HEK293T (cell line): ENCODE data around the gene C16orf82.

Experiments used
- CTCF ChIA-PET: fragments of 350-600 bp; formaldehyde crosslinking; extraction: SDS; loops from one replicate; lab custom pipeline; 2021; ENCODE audit warnings: antibody characterized with exemption, inconsistent platforms; lab: Yijun Ruan, JAX
- POLR2A ChIA-PET: fragments of 350-600 bp; formaldehyde crosslinking; extraction: SDS; loops from one replicate; lab custom pipeline; 2020; ENCODE audit warnings: antibody characterized with exemption, inconsistent platforms; lab: Yijun Ruan, JAX
- DNase-seq: peaks from one replicate; pipeline ENCODE4 v3.0.0; 2012; ENCODE audit warnings: mixed read lengths; ENCODE audit errors: extremely low spot score
- ARNT ChIP-seq: fragments of 450-650 bp; IDR thresholded peaks from 2 replicates; pipeline ENCODE4 v1.6.1; 2017; ENCODE audit warnings: mild to moderate bottlenecking
- BHLHE40 ChIP-seq: fragments of 450-650 bp; IDR thresholded peaks from 2 replicates; pipeline ENCODE4 v1.6.1; 2016; ENCODE audit warnings: mild to moderate bottlenecking, moderate library complexity, borderline replicate concordance
- CTBP1 ChIP-seq: fragments of 450-650 bp; IDR thresholded peaks from 2 replicates; pipeline ENCODE4 v1.6.1; 2016; ENCODE audit warnings: borderline replicate concordance
- ELF4 ChIP-seq: fragments of 450-650 bp; IDR thresholded peaks from 2 replicates; pipeline ENCODE4 v1.6.1; 2017; ENCODE audit warnings: antibody characterized with exemption
- FOXA1 ChIP-seq: fragments of 450-650 bp; IDR thresholded peaks from 2 replicates; pipeline ENCODE4 v1.6.1; 2016; ENCODE audit warnings: mild to moderate bottlenecking
- FOXK2 ChIP-seq: fragments of 450-650 bp; IDR thresholded peaks from 2 replicates; pipeline ENCODE4 v1.6.1; 2016; ENCODE audit warnings: mild to moderate bottlenecking
- FOXM1 ChIP-seq: fragments of 450-650 bp; IDR thresholded peaks from 2 replicates; pipeline ENCODE4 v1.6.1; 2017; ENCODE audit warnings: mild to moderate bottlenecking, borderline replicate concordance
- HDGF ChIP-seq: fragments of 450-650 bp; IDR thresholded peaks from 2 replicates; pipeline ENCODE4 v1.6.1; 2017; ENCODE audit warnings: antibody characterized with exemption, borderline replicate concordance
- L3MBTL2 ChIP-seq: fragments of 450-650 bp; conservative IDR thresholded peaks from 2 replicates; pipeline ENCODE4 v1.6.1; 2016; ENCODE audit warnings: mild to moderate bottlenecking
- LEF1 ChIP-seq: fragments of 450-650 bp; IDR thresholded peaks from 2 replicates; pipeline ENCODE4 v1.6.1; 2017; ENCODE audit warnings: mild to moderate bottlenecking, borderline replicate concordance
- NFRKB ChIP-seq: fragments of 450-650 bp; IDR thresholded peaks from 2 replicates; pipeline ENCODE4 v1.6.1; 2016; ENCODE audit warnings: mild to moderate bottlenecking, moderate library complexity
- SP1 ChIP-seq: fragments of 450-650 bp; IDR thresholded peaks from 2 replicates; pipeline ENCODE4 v1.6.1; 2017
- SUZ12 ChIP-seq: fragments of 450-650 bp; IDR thresholded peaks from 2 replicates; pipeline ENCODE4 v1.6.1; 2016; ENCODE audit warnings: mild to moderate bottlenecking
- TARDBP ChIP-seq: fragments of 450-650 bp; IDR thresholded peaks from 2 replicates; pipeline ENCODE4 v1.6.1; 2016
- ZNF384 ChIP-seq: fragments of 450-650 bp; IDR thresholded peaks from 2 replicates; pipeline ENCODE4 v1.6.1; 2016
- TF ChIP-seq, protein P1 (sequence below): fragments of 450-650 bp; IDR thresholded peaks from 2 replicates; pipeline ENCODE4 v1.6.1; 2016

The C16orf82 gene

DNA sequence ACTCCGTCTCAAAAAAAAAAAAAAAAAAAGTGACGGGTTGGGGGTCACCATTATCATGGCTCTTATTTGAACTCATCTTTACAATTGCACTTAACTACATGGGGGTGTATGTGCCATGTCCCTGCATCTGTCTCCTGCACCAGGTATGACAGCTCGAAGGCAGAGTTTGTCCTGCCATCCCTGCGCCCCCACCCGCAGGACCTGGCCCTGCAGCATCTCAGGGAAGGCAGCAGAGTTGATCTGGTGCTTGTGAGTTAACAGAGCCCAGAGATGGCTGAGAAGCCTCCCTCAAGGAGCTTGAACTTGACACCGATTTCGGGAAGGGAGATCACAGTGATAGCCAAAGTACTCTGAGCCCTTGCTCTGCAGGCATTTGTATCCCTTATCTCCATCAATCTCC lies 44.8 kb downstream of the C16orf82 start:
- DNase-seq = no peak

DNA sequence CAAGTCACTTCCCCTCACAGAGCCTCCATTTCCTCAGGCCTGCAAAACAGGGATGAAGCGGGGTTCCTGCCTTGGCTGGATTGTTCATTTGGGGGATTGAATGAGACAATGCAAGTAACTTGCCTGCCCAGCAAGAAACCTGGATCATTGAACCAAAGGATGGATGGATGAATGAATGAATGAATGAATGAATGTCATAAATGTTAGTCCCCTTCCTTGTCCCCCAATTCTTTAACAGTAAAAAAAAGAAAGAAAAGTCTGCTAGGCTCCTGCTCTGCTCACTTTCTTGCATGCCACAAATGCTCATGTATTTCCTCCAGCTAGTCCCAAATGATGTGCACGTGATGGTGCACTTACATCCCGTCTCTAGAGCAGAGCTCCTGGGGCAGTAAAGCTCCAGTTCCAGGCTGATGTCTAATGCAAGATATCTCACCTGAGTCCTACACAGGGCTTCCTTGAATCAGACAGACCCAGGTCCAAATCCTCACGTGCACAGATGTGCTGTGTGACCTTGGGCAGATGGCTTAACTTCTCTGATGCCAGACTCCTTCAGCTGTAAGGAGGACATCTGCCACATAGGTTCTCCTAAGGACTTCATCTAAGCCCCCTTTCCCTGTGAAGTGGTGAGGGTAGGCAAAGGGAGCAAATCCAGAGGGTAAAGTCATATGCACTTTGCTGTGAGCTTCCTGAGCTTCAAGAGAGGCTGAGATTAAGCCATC lies 45.5 kb downstream of the C16orf82 start:
- TF ChIP-seq FOXK2 (no peak), SP1 (no peak), BHLHE40 (no peak), ELF4 (no peak), HDGF (no peak), ZNF384 (no peak), L3MBTL2 (no peak), FOXM1 (no peak), CTBP1 (no peak), LEF1 (no peak), TARDBP (no peak), ARNT (no peak), NFRKB (no peak)
- TF ChIP-seq, protein P1, sequence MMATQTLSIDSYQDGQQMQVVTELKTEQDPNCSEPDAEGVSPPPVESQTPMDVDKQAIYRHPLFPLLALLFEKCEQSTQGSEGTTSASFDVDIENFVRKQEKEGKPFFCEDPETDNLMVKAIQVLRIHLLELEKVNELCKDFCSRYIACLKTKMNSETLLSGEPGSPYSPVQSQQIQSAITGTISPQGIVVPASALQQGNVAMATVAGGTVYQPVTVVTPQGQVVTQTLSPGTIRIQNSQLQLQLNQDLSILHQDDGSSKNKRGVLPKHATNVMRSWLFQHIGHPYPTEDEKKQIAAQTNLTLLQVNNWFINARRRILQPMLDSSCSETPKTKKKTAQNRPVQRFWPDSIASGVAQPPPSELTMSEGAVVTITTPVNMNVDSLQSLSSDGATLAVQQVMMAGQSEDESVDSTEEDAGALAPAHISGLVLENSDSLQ = no peak
- POLR2A ChIA-PET = no interaction called here
- no peak for DNase-seq
- CTCF ChIA-PET = no interaction called here

More for the DNA sequence above, 44.8 kb downstream of the C16orf82 start:
- POLR2A ChIA-PET = no interaction called here
- CTCF ChIA-PET = no interaction called here
- no peak for TF ChIP-seq NFRKB
- TF ChIP-seq FOXA1 = no peak
- no peak for TF ChIP-seq SUZ12
- TF ChIP-seq HDGF = no peak
- no peak for TF ChIP-seq BHLHE40
- no peak for TF ChIP-seq FOXM1
- no peak for TF ChIP-seq TARDBP
- no peak for TF ChIP-seq L3MBTL2
- no peak for TF ChIP-seq SP1
- TF ChIP-seq, protein P1 = no peak
- no peak for TF ChIP-seq ARNT
- no peak for TF ChIP-seq ZNF384
- no peak for TF ChIP-seq LEF1
- no peak for TF ChIP-seq FOXK2
- no peak for TF ChIP-seq ELF4
- no peak for TF ChIP-seq CTBP1

DNA sequence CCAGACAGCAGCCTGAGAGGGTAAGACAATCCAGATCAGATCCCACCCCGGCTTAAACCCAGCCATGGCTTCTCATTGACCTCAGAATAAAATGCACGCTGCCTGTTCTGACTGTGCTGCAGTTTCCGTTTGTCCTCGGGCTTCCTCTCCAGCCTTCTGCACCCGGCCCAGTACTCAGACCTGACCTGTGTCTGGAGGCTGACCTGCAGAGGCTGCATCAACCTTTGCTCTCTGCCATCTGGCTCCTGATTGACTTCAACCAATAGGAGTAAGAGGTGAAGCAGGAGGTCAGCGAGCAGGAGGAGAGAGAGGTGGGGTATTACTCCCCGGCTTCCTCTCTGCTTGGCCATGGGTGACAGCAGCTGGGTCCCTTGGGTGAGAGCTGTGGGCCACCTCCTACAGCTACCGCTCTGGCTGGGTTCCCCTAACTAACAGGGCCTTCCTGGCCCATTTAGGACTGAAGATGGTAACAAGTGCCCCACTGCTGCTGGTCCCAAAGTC lies 46.7 kb downstream of the C16orf82 start:
- ChIA-PET POLR2A (no interaction called here), CTCF (no interaction called here)
- TF ChIP-seq ELF4 (no peak), FOXM1 (no peak), L3MBTL2 (no peak), FOXK2 (no peak), BHLHE40 (no peak), ZNF384 (no peak), SP1 (no peak), CTBP1 (no peak), NFRKB (no peak), HDGF (no peak), FOXA1 (no peak)
- TF ChIP-seq, protein P1 = no peak
- DNase-seq = no peak

DNA sequence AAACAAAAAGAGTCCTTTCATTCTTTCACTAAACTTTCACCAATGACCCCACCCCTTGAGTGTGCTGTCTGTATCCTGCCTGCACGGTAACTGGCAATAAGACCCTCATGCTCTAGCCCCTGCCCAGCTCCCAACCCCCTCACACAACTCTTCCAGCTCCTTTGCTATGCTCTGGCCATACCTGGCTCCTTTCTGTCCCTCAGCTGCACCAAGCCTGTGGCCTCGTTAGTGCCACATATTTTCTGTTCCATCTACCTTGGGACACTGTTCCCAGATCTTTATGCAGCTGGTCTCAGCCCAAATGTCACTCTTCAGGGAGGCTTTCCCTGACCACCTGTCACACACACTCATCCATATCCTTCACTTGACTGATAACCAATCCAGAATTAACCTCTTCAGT lies 47.3 kb downstream of the C16orf82 start:
- ChIA-PET POLR2A (no interaction called here), CTCF (no interaction called here)
- no peak for DNase-seq
- no peak for TF ChIP-seq TARDBP
- no peak for TF ChIP-seq SP1
- no peak for TF ChIP-seq ELF4
- no peak for TF ChIP-seq ARNT

DNA sequence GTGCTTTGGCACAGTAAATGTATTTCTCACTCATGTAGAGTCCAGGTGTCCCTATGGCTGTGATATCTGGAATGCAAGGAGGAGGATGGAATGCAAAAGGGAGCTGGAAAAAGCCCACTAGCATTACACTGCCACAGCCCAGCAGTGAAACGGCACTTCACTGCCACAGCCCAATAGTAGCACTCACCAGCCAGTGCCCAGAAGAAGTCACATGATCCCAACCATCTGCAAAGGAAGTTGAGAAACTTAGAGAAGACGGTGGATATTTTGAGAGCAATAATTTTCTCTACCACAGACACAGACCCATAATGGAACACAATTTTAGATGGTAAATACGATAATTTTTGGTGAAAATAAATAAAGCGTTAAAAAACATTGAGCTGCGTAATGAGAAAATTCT lies 51.8 kb downstream of the C16orf82 start:
- TF ChIP-seq FOXA1 = no peak
- TF ChIP-seq TARDBP = no peak
- TF ChIP-seq ELF4 = no peak
- TF ChIP-seq NFRKB = no peak
- no peak for TF ChIP-seq LEF1
- no peak for TF ChIP-seq SP1
- TF ChIP-seq ARNT = no peak
- TF ChIP-seq FOXK2 = no peak
- TF ChIP-seq ZNF384 = no peak
- TF ChIP-seq CTBP1 = no peak
- no peak for TF ChIP-seq SUZ12
- TF ChIP-seq BHLHE40 = no peak
- TF ChIP-seq L3MBTL2 = no peak
- TF ChIP-seq, protein P1 = no peak
- no peak for TF ChIP-seq HDGF
- TF ChIP-seq FOXM1 = no peak
- ChIA-PET POLR2A (no interaction called here), CTCF (interaction anchor here (1.8 kb wide), 1 partner anchor 9 kb away, joined by 6 read pairs; no protein-coding TSS in a partner anchor)
- DNase-seq = no peak
